GM18873 (cell line): ENCODE data around the gene ITIH5.

Experiments
- ATAC-seq: cut with Tn5 transposase; IDR thresholded peaks from one replicate; pipeline ENCODE4 v1.9.1; 2021; ENCODE audit warnings: mild to moderate bottlenecking, moderate library complexity, moderate number of reproducible peaks; ENCODE audit not compliant: unreplicated experiment, low FRiP score

The ITIH5 gene

DNA sequence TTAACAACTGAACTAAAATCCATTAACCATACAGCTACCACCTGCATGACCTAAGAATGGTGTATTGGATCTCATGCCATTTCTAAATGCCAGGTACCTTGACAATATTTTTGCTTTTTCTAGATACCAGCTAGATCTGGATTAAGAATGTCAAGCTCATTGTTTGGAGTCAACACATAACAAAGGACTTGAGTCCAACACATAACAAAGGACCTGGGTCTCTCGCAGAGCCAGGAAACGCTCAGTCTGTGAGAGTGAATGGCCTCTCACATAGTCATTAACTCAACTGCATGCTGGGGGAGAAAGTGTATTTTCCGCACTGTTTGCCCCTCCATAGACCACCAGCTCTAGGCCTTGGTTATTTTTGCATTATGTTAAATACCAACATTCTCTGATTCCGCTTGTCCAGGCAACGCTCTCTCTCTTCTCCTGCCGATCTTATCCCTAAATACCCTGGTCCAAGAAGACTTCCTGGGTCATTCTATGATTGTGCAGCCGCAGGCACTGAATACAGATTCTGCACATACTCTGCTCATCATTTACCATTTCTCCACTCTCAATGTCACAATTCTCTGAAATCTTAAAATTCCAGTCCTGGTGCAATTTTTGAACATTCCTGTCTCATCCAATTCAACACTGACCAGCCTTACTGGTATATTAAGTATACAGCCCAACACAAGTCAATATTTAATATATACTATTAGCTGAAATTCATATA lies 31.2 kb downstream of the ITIH5 start:
- no peak for ATAC-seq

DNA sequence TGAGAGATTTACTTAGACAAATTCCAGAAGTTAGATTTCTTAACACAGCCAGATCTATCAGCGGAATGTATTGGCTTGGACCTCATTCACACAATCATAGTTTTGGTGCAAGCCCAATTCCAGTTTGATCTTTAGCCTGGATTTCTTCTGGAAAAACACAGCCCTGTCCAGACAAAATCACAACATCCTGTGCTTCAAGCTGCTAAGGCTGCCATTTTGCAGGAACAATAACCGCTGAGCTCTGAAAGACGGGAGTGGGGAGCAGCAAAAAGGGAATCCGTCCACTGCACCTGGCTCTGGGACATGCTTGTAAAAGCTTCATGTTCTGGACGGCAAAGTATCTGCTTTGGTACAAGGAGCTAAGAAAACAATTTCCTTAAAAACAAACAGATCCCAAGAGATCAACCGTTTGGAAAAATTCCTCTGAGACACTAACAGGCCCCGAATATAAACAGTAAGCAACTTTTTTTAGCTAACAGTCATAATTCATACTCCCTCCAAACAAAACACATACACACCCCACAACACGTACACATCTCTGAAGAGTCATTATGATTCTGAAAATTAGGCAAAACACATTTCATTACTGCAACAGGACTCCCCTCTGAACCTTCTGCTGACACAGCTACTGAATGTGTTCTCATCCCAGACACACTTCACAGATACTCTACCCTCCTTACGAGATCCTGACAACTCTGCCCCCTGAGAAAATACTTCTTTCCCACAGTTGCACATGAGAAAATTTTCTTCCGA lies 32.4 kb downstream of the ITIH5 start:
- ATAC-seq = no peak

- no peak for ATAC-seq
These were observed 40.5 kb downstream of the ITIH5 start for GRCh38 chr10:7626283-7626682.

DNA sequence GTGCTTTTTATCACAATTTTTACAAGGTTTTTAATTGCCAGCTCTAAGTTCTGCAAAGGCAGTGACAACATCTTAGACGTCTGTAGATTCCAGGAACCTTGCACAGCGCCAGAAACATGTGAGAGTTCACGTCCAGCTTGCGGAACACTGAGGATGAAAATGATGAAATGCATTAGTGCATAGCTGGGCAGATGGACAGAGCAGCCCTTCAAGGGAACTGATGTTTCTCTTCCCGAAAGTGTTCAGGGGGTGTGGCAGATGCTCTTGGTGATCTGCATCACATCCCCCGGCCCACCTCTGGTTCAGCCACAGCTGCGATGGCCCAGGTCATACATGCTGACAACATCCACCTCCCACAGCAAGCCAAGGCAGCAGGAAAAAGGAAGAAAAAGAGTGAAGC lies 40.9 kb downstream of the ITIH5 start:
- ATAC-seq = no peak

GRCh38 chr10:7625009-7625408 lies 41.8 kb downstream of the ITIH5 start:
- no peak for ATAC-seq

GRCh38 chr10:7622969-7623368 lies 43.8 kb downstream of the ITIH5 start:
- ATAC-seq = no peak

GRCh38 chr10:7618461-7618860 lies 48.3 kb downstream of the ITIH5 start:
- no peak for ATAC-seq

DNA sequence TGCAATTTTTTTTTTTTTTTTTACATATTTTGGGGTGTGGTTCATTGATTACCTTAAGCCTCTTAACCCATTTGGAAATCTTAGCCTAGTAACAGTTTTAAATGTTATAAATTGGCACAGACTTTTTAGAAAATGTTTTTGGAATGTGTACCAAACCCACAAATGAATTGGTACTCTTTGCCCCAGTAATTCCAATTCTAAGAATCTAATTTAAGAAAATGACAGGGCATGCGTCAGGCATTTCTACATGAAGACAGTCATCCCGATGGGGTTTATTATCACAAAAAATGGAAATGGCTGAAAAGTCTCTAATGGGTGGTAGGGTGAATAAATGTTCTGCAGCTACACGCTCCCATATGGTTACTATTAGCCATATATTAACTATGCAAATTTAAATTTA lies 54.9 kb downstream of the ITIH5 start:
- ATAC-seq = no peak

DNA sequence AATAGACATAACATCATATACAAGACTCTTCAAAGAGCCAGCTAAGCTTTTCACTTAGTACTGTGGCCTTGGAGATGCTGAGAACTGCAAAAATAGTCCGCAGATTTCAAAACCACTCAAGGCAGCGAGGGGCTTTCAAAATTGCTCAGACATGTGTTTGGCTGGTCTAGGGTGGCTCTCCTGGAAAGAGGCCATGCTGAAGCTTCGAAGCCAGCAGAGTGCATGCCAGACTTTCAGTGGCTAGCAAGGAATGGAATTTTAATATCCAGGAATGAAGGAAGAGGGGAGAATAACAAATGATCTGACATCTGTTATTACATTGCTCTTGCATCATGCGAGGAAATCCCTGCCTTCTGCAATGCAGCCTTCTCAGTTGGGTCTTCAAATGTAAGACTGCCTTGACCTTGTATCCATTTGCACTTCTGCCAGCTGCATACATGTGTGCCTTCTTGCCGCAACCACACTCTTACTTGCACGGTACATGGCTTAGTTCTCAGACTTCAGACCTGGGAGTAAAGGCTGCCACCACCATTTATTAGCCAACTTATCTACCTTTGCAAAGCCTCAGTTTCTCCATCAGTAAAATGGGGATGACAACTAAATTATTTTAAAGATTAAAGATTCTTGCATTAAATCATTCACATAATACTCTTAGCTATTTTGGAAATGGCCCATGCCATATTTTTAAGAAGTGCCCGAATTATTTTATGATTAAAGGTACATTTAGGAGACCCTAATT lies 55.9 kb downstream of the ITIH5 start:
- ATAC-seq = no peak

DNA sequence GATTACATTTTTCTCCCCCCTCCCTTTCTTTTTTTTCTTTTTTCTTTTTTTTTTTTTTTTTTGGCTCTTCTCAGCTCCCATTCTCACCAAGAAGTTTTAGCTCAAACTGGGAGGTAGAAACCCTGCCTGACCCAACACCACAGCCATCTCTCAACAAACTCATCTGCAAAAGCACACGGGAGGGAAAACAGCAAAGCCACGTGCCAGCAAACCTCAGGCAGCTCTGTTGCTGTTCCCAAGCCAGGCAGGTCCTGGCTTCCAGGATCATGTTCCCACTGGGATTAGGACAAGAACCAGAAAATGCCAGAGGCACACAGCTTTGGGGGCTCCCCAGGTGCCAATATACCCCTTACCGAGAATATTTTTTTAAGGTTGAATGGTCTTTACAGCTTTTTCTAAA lies 56.7 kb downstream of the ITIH5 start:
- no peak for ATAC-seq

- no peak for ATAC-seq
These were observed 57.2 kb downstream of the ITIH5 start for GRCh38 chr10:7609556-7609955.

DNA sequence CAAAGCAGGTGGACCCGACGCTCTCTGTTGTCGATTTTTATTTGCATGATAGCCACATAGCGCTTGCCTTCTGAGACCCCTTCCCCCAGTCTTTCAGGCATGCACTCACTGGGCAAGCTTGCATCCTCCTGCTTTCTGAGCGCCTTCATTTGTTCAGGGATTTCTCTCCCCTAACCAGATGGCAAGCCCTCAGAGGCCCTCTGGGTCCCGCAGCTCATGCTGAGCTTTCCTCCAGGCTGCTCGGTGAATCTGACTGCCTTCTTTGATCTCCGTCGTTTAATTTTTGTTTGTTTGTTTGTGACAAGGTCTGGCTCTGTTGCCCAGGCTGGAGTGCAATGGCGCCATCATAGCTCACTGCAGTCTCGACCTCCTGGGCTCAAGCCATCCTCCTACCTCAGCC lies 58.8 kb downstream of the ITIH5 start:
- ATAC-seq = no peak

DNA sequence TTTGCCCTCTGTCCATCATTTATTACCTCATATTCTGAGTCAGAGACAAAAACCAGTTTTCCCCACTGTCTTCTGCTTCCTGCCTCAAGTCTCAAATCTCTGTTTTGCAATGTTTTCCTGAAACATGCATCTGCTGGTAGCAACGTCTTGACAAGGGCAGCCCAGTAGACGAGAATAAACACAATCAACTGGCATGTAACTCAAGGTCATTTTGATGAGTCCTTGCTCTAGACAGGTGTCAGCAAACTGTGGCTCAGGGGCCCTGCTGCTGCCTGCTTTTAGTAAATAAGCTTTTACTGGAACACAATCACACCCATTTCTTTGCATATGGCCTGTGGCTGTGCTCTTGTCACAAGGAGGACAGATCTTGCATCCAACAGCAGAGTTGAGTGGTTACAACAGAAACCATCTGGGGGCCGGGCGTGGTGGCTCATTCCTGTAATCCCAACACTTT lies 59.8 kb downstream of the ITIH5 start:
- ATAC-seq = no peak

- ATAC-seq = no peak
These were observed 61.0 kb downstream of the ITIH5 start for GRCh38 chr10:7605565-7606295.

DNA sequence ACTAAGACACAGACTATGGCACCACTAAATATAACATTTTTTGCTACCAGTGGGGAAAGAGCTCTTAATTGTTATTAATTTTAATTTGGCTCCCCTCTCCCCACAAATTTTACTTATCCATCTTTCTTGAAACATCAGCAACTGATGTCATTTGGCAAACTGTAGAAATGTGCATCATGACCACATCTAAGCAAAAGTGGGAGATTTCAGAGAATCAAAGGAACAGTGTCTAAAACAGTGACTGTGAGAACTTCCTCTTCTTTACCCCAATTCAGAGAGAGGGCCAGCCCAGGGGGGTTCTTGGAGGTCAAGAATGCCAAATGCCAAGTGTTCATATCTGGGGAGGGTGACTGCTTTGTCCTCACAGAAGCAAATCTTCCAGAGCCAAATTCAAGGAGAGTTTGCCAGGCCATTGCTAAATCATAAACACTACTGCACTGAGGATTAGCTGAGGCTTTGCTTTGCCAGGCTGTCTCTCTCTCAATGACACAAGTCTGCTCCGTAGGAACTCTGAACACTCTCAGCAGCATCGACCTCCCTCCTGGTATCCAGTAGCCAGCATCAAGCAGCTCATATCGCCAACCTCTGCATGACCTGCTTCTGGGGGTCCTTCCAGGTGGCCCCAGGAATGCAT lies 65.6 kb downstream of the ITIH5 start:
- no peak for ATAC-seq

GRCh38 chr10:7598771-7599170 lies 68.0 kb downstream of the ITIH5 start:
- ATAC-seq = no peak

GRCh38 chr10:7596356-7596755 lies 70.4 kb downstream of the ITIH5 start:
- ATAC-seq = no peak

DNA sequence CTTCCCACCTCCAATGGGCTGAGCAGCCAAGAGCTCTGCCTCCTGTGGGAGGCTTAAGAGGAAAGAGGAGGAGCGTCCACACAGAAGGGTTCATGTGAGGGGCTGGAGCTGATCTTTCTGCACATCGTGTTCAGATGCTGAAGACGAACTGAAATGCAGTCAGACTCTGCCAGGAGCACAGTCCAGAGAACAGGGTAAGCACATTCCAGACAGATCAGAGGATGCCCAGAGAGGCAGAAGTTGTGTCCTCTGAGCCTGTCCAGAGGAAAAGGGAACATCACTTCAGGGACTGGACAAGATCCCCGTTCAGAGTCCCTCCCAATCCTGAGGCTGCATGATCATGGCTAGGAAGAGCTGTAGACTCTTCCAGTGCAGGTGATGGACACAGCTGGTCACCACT lies 72.9 kb downstream of the ITIH5 start:
- ATAC-seq = no peak

GRCh38 chr10:7593063-7593462 lies 73.7 kb downstream of the ITIH5 start:
- ATAC-seq = no peak

DNA sequence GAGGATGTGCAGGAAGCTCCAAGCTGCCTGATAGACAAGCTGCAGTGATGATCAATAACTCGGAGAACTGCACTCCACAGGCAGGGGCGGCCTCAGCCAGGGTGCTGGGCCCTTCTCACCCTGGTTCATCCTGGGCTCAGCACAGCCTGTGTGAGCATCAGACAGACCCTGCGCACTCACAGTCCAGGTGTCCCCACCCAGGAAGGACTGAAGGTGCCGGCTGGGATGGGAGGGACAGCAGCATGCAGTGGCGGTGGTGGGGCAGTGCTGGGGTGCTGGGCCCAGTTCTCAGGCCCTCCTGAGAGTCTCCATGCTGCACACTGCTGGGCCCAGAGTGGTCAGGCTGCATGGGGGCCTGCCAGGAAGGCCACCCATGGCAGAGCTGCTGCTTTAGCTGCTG lies 74.1 kb downstream of the ITIH5 start:
- no peak for ATAC-seq
